Caco-2 (cell line): Measurements from ENCODE around the gene BORCS6. TPM values are rescaled to one million over a fixed set of nuclear protein-coding genes. Genes with fewer than 3 reads are reported as not detected.

ENCODE experiments used
- BruUV-seq: library from RNA; stranded (reverse); fragments of 400-500 nt; replicated peaks from 2 replicates; lab custom pipeline; 2021; lab: Mats Ljungman, UMichigan
- CTCF ChIA-PET: fragments of 300-600 bp; sonication (Branson Sonifier 250); formaldehyde crosslinking; loops from one replicate; lab custom pipeline; 2022; ENCODE audit warnings: antibody characterized with exemption; lab: Charles Lee
- POLR2A ChIA-PET: fragments of 300-600 bp; sonication (Branson Sonifier 250); formaldehyde crosslinking; loops from one replicate; lab custom pipeline; 2022; ENCODE audit warnings: antibody characterized with exemption; lab: Charles Lee
- DNase-seq, 2 experiments: peaks; one replicate each; pipeline versions ENCODE4 v3.0.0 to v3.0.0-alpha.2; 2020 to 2022
- H3K27me3 ChIP-seq: replicated peaks from 2 replicates; pipeline ENCODE4 v1.6.0; 2011; ENCODE audit warnings: low read length; ENCODE audit not compliant: control insufficient read depth, insufficient read depth
- H3K36me3 ChIP-seq: 2 replicates; pipeline ENCODE4 v1.5.1; 2011; ENCODE audit warnings: low read length; ENCODE audit not compliant: control insufficient read depth, insufficient read depth
- H3K4me1 ChIP-seq: fragments of 250-450 bp; sonication (Bioruptor Pico); 2 replicates; pipeline ENCODE4 v1.5.1; 2020; ENCODE audit warnings: mild to moderate bottlenecking
- H3K4me3 ChIP-seq: 2 replicates; pipeline ENCODE4 v1.5.1; 2011; ENCODE audit warnings: low read depth, mild to moderate bottlenecking, control low read depth, low read length
- H3K9me3 ChIP-seq: fragments of 250-450 bp; sonication (Bioruptor Pico); 2 replicates; pipeline ENCODE4 v1.5.1; 2020; ENCODE audit warnings: mild to moderate bottlenecking, moderate library complexity
- H3K27ac Mint-ChIP-seq: one replicate; pipeline ENCODE4 v1.8.0; 2022; ENCODE audit warnings: mixed read lengths; ENCODE audit not compliant: unreplicated experiment
- H3K27me3 Mint-ChIP-seq: one replicate; pipeline ENCODE4 v1.8.0; 2022; ENCODE audit warnings: mixed read lengths; ENCODE audit not compliant: insufficient read depth, unreplicated experiment
- H3K36me3 Mint-ChIP-seq: one replicate; pipeline ENCODE4 v1.8.0; 2022; ENCODE audit warnings: mild to moderate bottlenecking, mixed read lengths; ENCODE audit not compliant: insufficient read depth, unreplicated experiment
- H3K4me1 Mint-ChIP-seq: one replicate; pipeline ENCODE4 v1.8.0; 2022; ENCODE audit warnings: low read depth, mixed read lengths; ENCODE audit not compliant: unreplicated experiment
- H3K4me3 Mint-ChIP-seq: one replicate; pipeline ENCODE4 v1.8.0; 2022; ENCODE audit warnings: mild to moderate bottlenecking, moderate library complexity, mixed read lengths; ENCODE audit not compliant: unreplicated experiment
- H3K9me3 Mint-ChIP-seq: one replicate; pipeline ENCODE4 v1.8.0; 2022; ENCODE audit warnings: mixed read lengths; ENCODE audit not compliant: unreplicated experiment
- intact Hi-C: fragments of 100-400 bp; cut with micrococcal nuclease; formaldehyde crosslinking; loops from one replicate; pipeline ENCODE4 v1.10.0; 2022; ENCODE audit not compliant: unreplicated experiment
- total RNA-seq: library from RNA; stranded (reverse); gene quantifications from 2 replicates; pipeline ENCODE4 v1.2.3, GENCODE V29; 2022
- TF ChIP-seq, protein P1 (sequence below), 2 experiments: fragments of 200-600 bp in 1 of 2; IDR thresholded peaks; 1 replicate in 1 of 2; 2 replicates in 1 of 2; pipeline versions ENCODE4 v1.5.1 to v1.8.0; 2011 to 2022; ENCODE audit warnings: antibody characterized with exemption in 1 of 2, control low read depth in 1 of 2, inconsistent platforms in 1 of 2, low read depth in 1 of 2, low read length in 1 of 2, mild to moderate bottlenecking in 1 of 2, moderate library complexity in 1 of 2; ENCODE audit not compliant: insufficient read depth in 1 of 2, severe bottlenecking in 1 of 2, unreplicated experiment in 1 of 2

Gene BORCS6
- total RNA-seq, 1 experiment from 2014 or later = 4.7 TPM

DNA sequence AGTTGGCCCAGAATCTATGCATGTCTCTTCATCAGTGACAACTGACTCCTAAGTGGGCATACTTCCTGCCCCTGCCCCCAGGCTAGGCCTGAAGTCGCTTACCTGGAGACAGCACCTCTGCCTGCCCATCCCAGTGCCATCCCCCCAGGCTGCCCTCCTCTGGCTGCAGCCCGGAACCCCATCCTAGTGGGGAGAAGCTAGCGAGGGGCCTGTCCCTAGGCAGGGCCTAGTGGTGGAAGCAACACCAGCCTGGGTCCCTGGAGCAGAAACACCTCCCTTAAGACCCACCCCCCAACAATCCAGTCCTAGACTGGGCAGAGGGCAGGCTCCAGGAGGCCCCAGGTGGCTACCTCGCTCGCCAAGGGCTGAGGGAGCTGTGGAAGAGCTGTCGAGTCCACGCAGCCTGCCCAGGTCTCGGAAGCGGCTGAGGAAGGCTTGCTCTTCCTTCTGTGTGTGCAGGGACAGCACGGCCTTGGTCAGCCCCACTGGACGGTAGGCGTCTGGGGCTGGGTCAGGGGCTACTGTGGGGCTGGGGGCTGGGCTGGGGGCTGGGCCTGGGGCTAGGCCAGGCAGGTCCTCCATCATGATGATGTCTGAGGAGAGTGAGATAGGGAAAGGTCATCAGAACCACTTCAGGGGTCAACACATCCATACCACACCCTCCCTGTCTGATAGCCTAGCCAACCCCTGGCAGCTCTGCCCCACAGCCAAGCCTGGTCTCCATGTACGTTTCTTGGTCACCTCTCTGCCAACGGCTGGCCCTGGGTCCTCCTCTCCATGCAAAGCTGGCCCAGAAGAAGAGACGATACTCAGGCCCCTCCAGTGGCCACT lies 45.4 kb downstream of the BORCS6 start:
- Histone ChIP-seq H3K4me3 (no peak overlapping the region), H3K27me3 (no peaks in the 10 kb centered on the region), H3K4me1 (peaks cover 3% of the 10 kb centered on the region; the same call in 1 of the 2 replicates), H3K36me3 (no peaks in the 10 kb centered on the region), H3K9me3 (no peaks in the 10 kb centered on the region)
- intact Hi-C loops = no loop called here
- Mint-ChIP-seq H3K27me3 (no peaks in the 10 kb centered on the region), H3K27ac (no peak overlapping the region), H3K9me3 (no peaks in the 10 kb centered on the region), H3K4me1 (no peaks in the 10 kb centered on the region), H3K4me3 (no peak overlapping the region), H3K36me3 (peaks cover 29% of the 10 kb centered on the region)
- BruUV-seq = no TSS peak
- CTCF ChIA-PET = no interaction called here
- POLR2A ChIA-PET = no interaction called here
- no peak for DNase-seq
- TF ChIP-seq, protein P1, sequence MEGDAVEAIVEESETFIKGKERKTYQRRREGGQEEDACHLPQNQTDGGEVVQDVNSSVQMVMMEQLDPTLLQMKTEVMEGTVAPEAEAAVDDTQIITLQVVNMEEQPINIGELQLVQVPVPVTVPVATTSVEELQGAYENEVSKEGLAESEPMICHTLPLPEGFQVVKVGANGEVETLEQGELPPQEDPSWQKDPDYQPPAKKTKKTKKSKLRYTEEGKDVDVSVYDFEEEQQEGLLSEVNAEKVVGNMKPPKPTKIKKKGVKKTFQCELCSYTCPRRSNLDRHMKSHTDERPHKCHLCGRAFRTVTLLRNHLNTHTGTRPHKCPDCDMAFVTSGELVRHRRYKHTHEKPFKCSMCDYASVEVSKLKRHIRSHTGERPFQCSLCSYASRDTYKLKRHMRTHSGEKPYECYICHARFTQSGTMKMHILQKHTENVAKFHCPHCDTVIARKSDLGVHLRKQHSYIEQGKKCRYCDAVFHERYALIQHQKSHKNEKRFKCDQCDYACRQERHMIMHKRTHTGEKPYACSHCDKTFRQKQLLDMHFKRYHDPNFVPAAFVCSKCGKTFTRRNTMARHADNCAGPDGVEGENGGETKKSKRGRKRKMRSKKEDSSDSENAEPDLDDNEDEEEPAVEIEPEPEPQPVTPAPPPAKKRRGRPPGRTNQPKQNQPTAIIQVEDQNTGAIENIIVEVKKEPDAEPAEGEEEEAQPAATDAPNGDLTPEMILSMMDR (IDR thresholded peaks at IDR 0.05; ENCODE audit: insufficient read depth in 1 of 2, low read depth in 1 of 2, low read length in 1 of 2, severe bottlenecking in 1 of 2, unreplicated experiment in 1 of 2) = no peak

DNA sequence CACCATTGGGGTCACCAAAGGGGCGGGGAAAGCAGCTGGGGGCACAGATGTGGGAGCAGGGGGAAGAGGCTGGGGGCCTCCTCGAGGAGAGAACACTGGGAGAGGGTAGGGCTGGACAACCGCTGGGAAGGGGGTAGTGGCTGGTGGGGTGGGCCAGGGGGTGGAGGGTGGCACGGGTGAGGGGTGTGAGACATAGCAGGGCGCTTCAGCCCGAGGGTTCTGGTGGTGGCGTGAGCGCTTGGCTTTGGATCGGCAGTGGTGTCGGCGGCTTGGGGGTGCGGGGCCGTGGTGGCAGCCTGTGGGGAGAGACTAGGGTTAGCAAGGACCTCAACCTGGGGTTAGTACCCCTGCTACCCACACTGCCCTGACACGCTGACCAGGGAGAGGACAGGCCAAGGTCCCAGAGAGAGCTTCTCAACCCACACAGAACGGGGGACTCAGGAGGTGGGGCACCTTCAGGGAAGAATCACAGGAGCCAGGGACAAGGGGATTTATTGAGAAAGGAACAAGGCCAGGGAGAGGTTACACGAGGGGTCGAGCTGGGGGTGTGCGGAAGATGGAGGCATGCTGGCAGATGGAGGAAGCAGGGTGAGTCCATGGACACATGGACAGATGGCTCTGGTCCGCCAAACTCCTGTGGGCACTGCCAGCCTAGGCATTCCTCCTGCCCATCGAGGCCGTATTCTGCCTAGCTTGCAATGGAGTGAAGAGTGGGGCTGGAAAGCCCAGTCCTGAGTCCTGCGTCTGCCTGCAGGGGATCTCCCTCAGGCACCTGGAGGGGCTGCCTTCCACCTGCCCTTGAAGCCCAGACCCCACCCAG lies 46.2 kb downstream of the BORCS6 start:
- Histone ChIP-seq H3K9me3 (no peaks in the 10 kb centered on the region), H3K36me3 (no peaks in the 10 kb centered on the region), H3K4me1 (peaks cover 4% of the 10 kb centered on the region; the same call in 1 of the 2 replicates), H3K4me3 (no peak overlapping the region), H3K27me3 (no peaks in the 10 kb centered on the region)
- ChIA-PET CTCF (no interaction called here), POLR2A (no interaction called here)
- Mint-ChIP-seq H3K36me3 (peaks cover 29% of the 10 kb centered on the region), H3K9me3 (no peaks in the 10 kb centered on the region), H3K4me3 (no peak overlapping the region), H3K4me1 (no peaks in the 10 kb centered on the region), H3K27me3 (no peaks in the 10 kb centered on the region), H3K27ac (no peak overlapping the region)
- TF ChIP-seq, protein P1 (IDR thresholded peaks at IDR 0.05; ENCODE audit: insufficient read depth in 1 of 2, low read depth in 1 of 2, low read length in 1 of 2, severe bottlenecking in 1 of 2, unreplicated experiment in 1 of 2) = no peak
- no TSS peak for BruUV-seq
- intact Hi-C loops = no loop called here
- DNase-seq = no peak

DNA sequence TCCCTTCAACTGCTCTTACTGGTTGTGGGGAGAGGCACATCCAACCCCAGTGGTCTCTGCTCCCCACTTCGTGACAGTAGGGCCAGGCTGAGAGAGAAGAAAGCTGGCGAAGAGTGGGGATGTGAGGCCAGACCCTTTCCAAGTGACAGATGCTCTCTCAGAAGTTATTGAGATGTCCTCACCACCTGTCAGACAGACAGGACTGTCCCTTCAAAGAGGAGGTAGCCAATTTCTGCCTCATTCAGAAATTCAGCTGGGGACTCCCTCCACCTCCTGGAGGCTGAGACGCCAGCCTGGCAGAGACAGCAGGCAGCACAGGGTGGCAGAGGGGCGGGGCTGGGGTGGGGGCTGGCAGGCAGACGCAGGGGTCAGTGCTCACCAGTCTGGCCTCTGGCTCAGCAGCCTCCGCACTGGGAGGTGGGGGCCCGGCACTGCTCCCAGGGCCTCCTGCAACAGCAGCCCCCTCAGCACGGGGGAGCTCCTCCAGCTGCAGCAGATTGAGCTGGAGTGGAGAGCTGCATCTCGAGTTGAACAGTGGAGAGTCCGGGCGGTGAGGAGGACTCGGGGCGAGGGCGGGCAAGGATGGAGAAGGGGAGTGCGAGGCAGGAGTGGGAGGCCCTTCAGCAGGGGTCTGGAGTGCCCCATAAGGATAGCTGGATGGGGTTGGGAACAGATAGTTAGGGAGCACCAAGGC lies 46.9 kb downstream of the BORCS6 start:
- DNase-seq = no peak
- Histone ChIP-seq H3K4me1 (peaks cover 4% of the 10 kb centered on the region; the same call in 1 of the 2 replicates), H3K9me3 (no peaks in the 10 kb centered on the region), H3K27me3 (no peaks in the 10 kb centered on the region), H3K4me3 (no peak overlapping the region), H3K36me3 (no peaks in the 10 kb centered on the region)
- Mint-ChIP-seq H3K27ac (no peak overlapping the region), H3K4me1 (no peaks in the 10 kb centered on the region), H3K4me3 (no peak overlapping the region), H3K27me3 (no peaks in the 10 kb centered on the region), H3K36me3 (peaks cover 29% of the 10 kb centered on the region), H3K9me3 (no peaks in the 10 kb centered on the region)
- no TSS peak for BruUV-seq
- intact Hi-C loops = no loop called here
- POLR2A ChIA-PET = no interaction called here
- CTCF ChIA-PET = no interaction called here
- TF ChIP-seq, protein P1 (IDR thresholded peaks at IDR 0.05; ENCODE audit: insufficient read depth in 1 of 2, low read depth in 1 of 2, low read length in 1 of 2, severe bottlenecking in 1 of 2, unreplicated experiment in 1 of 2) = no peak
